ENCODE data around the gene BANK1. TPM values are rescaled to one million over a fixed set of nuclear protein-coding genes. Genes with fewer than 3 reads are reported as not detected.

BANK1 gene
- total and polyA plus RNA-seq, 2 experiments from 2014 or later: not detected

- no peaks in the 10 kb centered on the region for H4K20me1 ChIP-seq (ENCODE audit: insufficient read depth)
- in situ Hi-C loops (cut with MboI): no loop called here
- H3K27me3 ChIP-seq (replicated peaks; ENCODE audit: insufficient read depth): no peaks in the 10 kb centered on the region
- H3K27ac ChIP-seq: no peak overlapping the region
- WGBS, 2 experiments (ENCODE audit: low coverage in 1 of 2, low lambda C conversion rate in 2 of 2, missing lambda C conversion rate in 2 of 2): 55 to 58% methylated on average over 2 of the region's 2 CpGs
- H2AFZ ChIP-seq: 0 out of 2 replicates have a peak overlapping the region, but pooled peaks have one; percentile 47
- H3K4me2 ChIP-seq (ENCODE audit: unreplicated experiment): no peak overlapping the region
- H3F3A ChIP-seq (ENCODE audit: insufficient read depth): no peaks in the 10 kb centered on the region
- no peak for DNase-seq
- no peaks in the 10 kb centered on the region for H3K9me3 ChIP-seq (ENCODE audit: low read depth)
- H3K36me3 ChIP-seq (ENCODE audit: low read depth): no peaks in the 10 kb centered on the region
- no peaks in the 10 kb centered on the region for H3K9me2 ChIP-seq (ENCODE audit: insufficient read depth)
- no peaks in the 10 kb centered on the region for H3K79me2 ChIP-seq (ENCODE audit: insufficient read depth)
- TF ChIP-seq EZH2 (IDR thresholded peaks at IDR 0.05; ENCODE audit: insufficient read depth, poor library complexity, severe bottlenecking) (no peak), EZH2phosphoT487 (IDR thresholded peaks at IDR 0.05; ENCODE audit: insufficient read depth, low read depth) (no peak)
- H3K9ac ChIP-seq: no peak overlapping the region
- H3K4me1 ChIP-seq (ENCODE audit: insufficient read depth): no peaks in the 10 kb centered on the region
- H3K4me3 ChIP-seq: no peak overlapping the region
Measured at GRCh38 chr4:101762025-101762424, 28.5 kb upstream of the BANK1 start.

- DNase-seq: no peak
- H3K9me2 ChIP-seq (ENCODE audit: insufficient read depth): no peaks in the 10 kb centered on the region
- no peaks in the 10 kb centered on the region for H4K20me1 ChIP-seq (ENCODE audit: insufficient read depth)
- H3K4me3 ChIP-seq: no peak overlapping the region
- H3K27me3 ChIP-seq (replicated peaks; ENCODE audit: insufficient read depth): no peaks in the 10 kb centered on the region
- no peaks in the 10 kb centered on the region for H3K4me1 ChIP-seq (ENCODE audit: insufficient read depth)
- H3F3A ChIP-seq (ENCODE audit: insufficient read depth): no peaks in the 10 kb centered on the region
- no peaks in the 10 kb centered on the region for H3K9me3 ChIP-seq (ENCODE audit: low read depth)
- H2AFZ ChIP-seq: no peak overlapping the region
- no peak overlapping the region for H3K4me2 ChIP-seq (ENCODE audit: unreplicated experiment)
- WGBS, 2 experiments (ENCODE audit: low coverage in 1 of 2, low lambda C conversion rate in 2 of 2, missing lambda C conversion rate in 2 of 2): 18 to 19% methylated on average over 2 of the region's 2 CpGs
- H3K79me2 ChIP-seq (ENCODE audit: insufficient read depth): no peaks in the 10 kb centered on the region
- in situ Hi-C loops (cut with MboI): no loop called here
- TF ChIP-seq EZH2phosphoT487 (IDR thresholded peaks at IDR 0.05; ENCODE audit: insufficient read depth, low read depth) (no peak), EZH2 (IDR thresholded peaks at IDR 0.05; ENCODE audit: insufficient read depth, poor library complexity, severe bottlenecking) (no peak)
- H3K36me3 ChIP-seq (ENCODE audit: low read depth): no peaks in the 10 kb centered on the region
- H3K9ac ChIP-seq: no peak overlapping the region
- no peak overlapping the region for H3K27ac ChIP-seq
Measured at GRCh38 chr4:101762534-101762933, 28.0 kb upstream of the BANK1 start.

- Histone ChIP-seq H3K27me3 (replicated peaks; ENCODE audit: insufficient read depth) (no peaks in the 10 kb centered on the region), H3K36me3 (ENCODE audit: low read depth) (no peaks in the 10 kb centered on the region), H3K79me2 (ENCODE audit: insufficient read depth) (no peaks in the 10 kb centered on the region), H3K9ac (no peak overlapping the region), H3K9me3 (ENCODE audit: low read depth) (no peaks in the 10 kb centered on the region), H3K27ac (no peak overlapping the region), H3F3A (ENCODE audit: insufficient read depth) (no peaks in the 10 kb centered on the region), H2AFZ (no peak overlapping the region), H3K4me3 (no peak overlapping the region), H3K4me2 (ENCODE audit: unreplicated experiment) (no peak overlapping the region), H3K4me1 (ENCODE audit: insufficient read depth) (no peaks in the 10 kb centered on the region), H4K20me1 (ENCODE audit: insufficient read depth) (no peaks in the 10 kb centered on the region), H3K9me2 (ENCODE audit: insufficient read depth) (no peaks in the 10 kb centered on the region)
- no peak for DNase-seq
- no peak for TF ChIP-seq EZH2 (IDR thresholded peaks at IDR 0.05; ENCODE audit: insufficient read depth, poor library complexity, severe bottlenecking)
- no peak for TF ChIP-seq EZH2phosphoT487 (IDR thresholded peaks at IDR 0.05; ENCODE audit: insufficient read depth, low read depth)
- in situ Hi-C loops (cut with MboI): no loop called here
- WGBS, 2 experiments (ENCODE audit: low coverage in 1 of 2, low lambda C conversion rate in 2 of 2, missing lambda C conversion rate in 2 of 2): 48 to 71% methylated on average over 1 of the region's 1 CpG
Measured at GRCh38 chr4:101763576-101763975, 27.0 kb upstream of the BANK1 start.

- peak overlapping the region; percentile 32; the same call in 1 of the 2 replicates for H3K27ac ChIP-seq
- H3K79me2 ChIP-seq (ENCODE audit: insufficient read depth): no peaks in the 10 kb centered on the region
- no peaks in the 10 kb centered on the region for H3K36me3 ChIP-seq (ENCODE audit: low read depth)
- 0% methylated on average over 1 of the region's 1 CpG for WGBS, 2 experiments (ENCODE audit: low coverage in 1 of 2, low lambda C conversion rate in 2 of 2, missing lambda C conversion rate in 2 of 2)
- H3K4me2 ChIP-seq (ENCODE audit: unreplicated experiment): peak overlapping the region; percentile 24
- H3K9me3 ChIP-seq (ENCODE audit: low read depth): no peaks in the 10 kb centered on the region
- peaks cover 8% of the 10 kb centered on the region for H3K4me1 ChIP-seq (ENCODE audit: insufficient read depth)
- TF ChIP-seq EZH2phosphoT487 (IDR thresholded peaks at IDR 0.05; ENCODE audit: insufficient read depth, low read depth): no peak
- no peak for TF ChIP-seq EZH2 (IDR thresholded peaks at IDR 0.05; ENCODE audit: insufficient read depth, poor library complexity, severe bottlenecking)
- no peak overlapping the region for H2AFZ ChIP-seq
- peak; percentile 84 for DNase-seq
- no peaks in the 10 kb centered on the region for H3F3A ChIP-seq (ENCODE audit: insufficient read depth)
- no peaks in the 10 kb centered on the region for H3K27me3 ChIP-seq (replicated peaks; ENCODE audit: insufficient read depth)
- H3K4me3 ChIP-seq: no peak overlapping the region
- no peaks in the 10 kb centered on the region for H3K9me2 ChIP-seq (ENCODE audit: insufficient read depth)
- in situ Hi-C loops (cut with MboI): no loop called here
- no peaks in the 10 kb centered on the region for H4K20me1 ChIP-seq (ENCODE audit: insufficient read depth)
- H3K9ac ChIP-seq: peak overlapping the region; percentile 24; the same call in 1 of the 2 replicates
Measured at GRCh38 chr4:101774807-101775206, 15.7 kb upstream of the BANK1 start.

GRCh38 chr4:101777431-101777830, 13.1 kb upstream of the BANK1 start:
- no peak overlapping the region for H3K4me2 ChIP-seq (ENCODE audit: unreplicated experiment)
- in situ Hi-C loops (cut with MboI): no loop called here
- H3K79me2 ChIP-seq (ENCODE audit: insufficient read depth): no peaks in the 10 kb centered on the region
- H3K27ac ChIP-seq: no peak overlapping the region
- H3K9me3 ChIP-seq (ENCODE audit: low read depth): no peaks in the 10 kb centered on the region
- H3K4me3 ChIP-seq: no peak overlapping the region
- H3K9me2 ChIP-seq (ENCODE audit: insufficient read depth): no peaks in the 10 kb centered on the region
- no peaks in the 10 kb centered on the region for H3F3A ChIP-seq (ENCODE audit: insufficient read depth)
- H3K36me3 ChIP-seq (ENCODE audit: low read depth): no peaks in the 10 kb centered on the region
- H3K27me3 ChIP-seq (replicated peaks; ENCODE audit: insufficient read depth): no peaks in the 10 kb centered on the region
- H3K4me1 ChIP-seq (ENCODE audit: insufficient read depth): peaks cover 8% of the 10 kb centered on the region
- H3K9ac ChIP-seq: no peak overlapping the region
- TF ChIP-seq EZH2 (IDR thresholded peaks at IDR 0.05; ENCODE audit: insufficient read depth, poor library complexity, severe bottlenecking): no peak
- H4K20me1 ChIP-seq (ENCODE audit: insufficient read depth): no peaks in the 10 kb centered on the region
- H2AFZ ChIP-seq: no peak overlapping the region
- no peak for DNase-seq
- WGBS, 2 experiments (ENCODE audit: low coverage in 1 of 2, low lambda C conversion rate in 2 of 2, missing lambda C conversion rate in 2 of 2): 79 to 92% methylated on average over 1 of the region's 1 CpG

All from GM23248 (cell line).